ENCODE measurements around the gene PIEZO1.

The PIEZO1 gene

DNA sequence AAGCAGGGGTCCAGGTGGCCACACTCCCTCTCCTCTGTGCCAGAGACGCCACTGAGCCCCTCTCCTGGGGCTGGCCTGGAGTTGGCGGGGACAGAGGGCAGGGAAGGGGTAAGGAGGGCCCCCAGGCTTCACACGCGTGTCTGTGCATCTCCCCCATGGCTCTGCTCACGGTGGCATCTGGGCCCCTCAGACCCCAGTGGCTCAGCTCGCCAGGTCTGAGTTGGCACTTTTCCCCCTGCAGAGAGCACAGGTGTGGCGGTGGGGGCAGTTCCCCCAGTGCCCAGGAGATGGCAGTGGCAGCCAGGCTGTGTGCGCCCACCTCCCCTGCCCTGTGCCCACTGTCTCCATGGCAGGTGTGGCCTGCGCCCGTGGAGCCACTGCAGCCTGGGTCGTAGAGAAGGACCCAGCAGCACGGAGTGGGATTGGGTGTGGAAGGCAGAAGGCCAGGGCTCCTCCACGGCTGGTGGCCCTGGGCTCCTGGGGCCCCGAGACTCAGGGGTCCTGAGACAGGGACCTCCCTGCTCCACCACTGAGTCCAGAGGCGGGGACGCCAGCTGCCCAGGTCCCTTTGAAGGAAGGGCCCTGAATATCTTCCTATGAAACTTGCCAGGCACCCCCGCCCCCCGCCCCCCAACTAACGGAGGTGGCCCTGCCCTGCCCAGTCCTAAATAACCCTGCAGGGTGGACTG, 31.0 kb upstream of the PIEZO1 start:
- FAIRE-seq: no peak

DNA sequence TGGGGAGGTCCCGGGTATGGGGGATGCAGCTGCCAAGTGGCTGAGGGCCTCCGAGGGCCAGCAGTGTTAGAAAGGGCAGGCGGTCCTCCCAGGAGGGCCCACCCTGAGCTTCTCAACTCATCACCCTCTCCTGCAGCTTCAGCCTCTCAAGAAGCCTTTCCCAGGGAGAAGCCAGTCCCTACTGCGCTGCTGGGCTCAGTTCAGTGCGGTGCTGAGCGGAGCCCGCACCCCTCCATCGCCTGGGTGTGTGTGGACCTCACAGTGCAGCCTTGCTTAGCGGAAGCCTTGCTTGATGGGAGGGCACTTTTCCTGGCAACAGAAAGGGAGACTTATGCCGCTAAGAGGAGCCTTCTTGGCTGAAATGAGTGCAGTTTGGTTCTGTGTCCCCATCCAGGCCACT, 30.2 kb upstream of the PIEZO1 start:
- no peak for FAIRE-seq

DNA sequence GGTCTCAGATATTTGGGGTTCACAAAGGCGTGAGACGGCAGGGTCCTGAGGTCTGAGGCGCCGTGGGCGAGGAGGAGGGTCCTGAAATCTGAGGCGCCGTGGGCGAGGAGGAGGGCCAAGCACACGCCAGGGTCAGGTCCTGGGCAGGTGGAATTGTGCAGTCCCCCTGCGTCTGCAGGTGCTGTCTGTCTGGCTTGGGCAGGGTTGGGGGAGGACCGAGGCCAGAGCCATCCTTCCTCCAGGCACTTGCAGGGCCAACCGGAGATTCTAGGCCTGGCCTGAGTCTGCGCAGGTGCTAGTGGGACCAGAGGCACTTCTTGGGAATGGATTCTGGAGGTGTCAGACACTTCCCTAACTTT, 29.1 kb upstream of the PIEZO1 start:
- no peak for FAIRE-seq

DNA sequence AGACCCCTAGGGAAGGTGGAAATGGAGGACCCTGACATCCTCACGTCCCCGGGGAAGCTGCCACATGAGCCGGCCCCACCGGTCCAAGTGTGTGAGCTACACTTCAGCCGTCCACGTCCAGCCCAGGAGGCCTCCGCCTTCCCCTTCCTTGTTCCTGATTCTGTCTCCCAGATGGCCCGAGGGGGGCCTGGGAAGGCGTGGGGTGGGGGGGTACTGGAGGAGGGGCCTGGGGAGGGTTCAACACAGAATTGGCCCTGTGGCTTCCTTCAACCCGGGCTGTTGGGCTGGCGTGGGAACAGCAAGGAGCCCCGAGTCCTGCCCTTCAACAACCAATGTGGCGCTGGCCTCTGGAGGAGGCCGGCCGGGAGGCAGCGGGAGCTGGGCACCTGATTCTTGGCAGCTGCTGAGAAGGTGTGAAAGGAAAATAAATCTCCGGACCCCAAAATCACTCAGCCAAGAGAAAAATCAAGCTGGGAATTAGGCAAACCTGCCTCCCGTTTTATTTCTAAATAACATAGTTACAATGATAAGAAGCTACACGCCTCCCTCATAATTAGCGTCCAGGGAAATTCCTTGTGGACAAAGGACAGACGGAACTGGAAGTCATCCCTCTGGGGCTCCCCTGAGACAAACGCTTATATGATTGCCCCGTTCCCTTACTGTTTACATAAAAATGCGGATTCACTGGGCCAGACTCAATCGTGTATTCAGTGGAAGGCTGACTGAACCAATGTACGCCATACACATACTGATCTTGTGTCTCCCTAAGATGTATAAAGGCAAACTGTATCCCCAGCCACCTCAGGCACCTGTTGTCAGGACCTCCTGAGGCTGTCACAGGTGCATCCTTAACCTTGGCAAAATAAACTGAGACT, 28.5 kb upstream of the PIEZO1 start:
- FAIRE-seq: no peak

DNA sequence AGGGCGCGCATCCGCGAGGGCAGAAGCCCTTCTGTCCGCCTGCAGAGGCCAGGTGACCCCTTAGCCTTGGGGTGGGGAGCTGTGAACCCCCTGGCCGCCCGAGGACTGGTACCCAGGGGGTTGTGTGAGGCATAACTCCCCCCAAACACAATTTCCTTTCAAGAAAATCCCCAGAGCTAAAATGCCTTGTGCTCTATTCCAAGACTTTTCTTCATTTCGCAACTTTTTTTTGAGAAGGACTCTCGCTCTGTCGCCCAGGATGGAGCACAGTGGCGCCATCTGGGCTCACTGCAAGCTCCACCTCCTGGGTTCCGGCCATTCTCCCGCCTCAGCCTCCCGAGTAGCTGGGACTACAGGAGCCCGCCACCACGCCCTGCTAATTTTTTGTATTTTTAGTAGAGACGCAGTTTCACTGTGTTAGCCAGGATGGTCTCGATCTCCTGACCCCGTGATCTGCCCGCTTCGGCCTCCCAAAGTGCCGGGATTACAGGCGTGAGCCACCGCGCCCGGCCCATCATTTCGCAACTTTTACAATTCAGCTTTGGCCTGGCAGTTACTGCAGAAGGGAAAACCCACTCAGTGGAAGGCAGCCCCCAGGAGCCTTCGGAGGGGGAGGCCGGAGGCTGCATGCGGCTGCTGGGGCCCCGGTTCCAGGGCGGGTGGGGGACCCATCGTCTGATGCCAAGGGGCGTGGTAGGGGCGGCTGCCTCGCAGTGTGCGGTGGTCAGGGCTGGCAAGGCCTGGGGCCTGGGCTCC, 27.7 kb upstream of the PIEZO1 start:
- FAIRE-seq: no peak

DNA sequence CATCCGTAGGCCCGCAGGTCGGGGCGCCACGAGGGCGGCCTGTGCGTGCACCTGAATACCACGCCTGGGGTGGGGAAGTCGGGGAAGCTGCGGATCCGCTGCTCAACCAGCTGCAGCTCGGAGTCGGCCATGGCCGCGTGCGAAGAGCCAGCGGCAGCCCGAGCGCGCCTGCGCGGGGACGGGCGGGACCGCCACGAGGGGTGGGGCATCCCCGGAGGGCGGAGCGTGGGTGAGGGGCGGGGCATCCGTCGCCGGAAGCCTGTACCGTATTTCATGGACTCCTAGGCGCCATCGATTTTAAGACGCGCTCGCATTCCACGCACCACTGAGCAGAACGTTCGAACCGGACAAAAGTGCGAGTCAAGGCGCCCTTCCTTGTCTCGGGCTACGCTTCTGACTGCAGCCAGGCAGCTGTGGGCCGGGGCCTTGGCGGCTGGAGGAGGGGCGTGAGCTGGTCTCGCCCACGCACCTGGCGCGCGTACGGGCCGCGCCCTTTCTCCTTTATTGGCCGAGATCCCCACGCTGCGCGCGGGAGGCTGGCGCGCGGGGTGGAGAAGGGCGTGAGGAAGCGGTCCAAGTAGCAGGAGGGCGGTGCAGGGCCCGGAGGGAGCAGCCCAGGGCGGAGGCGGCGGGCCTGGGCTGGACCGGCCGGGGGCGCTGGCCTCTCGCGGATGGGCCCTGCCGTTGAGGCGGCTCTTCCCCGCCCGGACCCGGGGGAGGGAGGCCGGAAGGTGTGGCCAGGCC, 26.9 kb upstream of the PIEZO1 start, which contains the start of gene APRT:
TSS of gene APRT (minus strand) at position 160 of the 744 bp plus-strand sequence. CDS start at position 131, 29 bp downstream.
- FAIRE-seq: peak; percentile 54

DNA sequence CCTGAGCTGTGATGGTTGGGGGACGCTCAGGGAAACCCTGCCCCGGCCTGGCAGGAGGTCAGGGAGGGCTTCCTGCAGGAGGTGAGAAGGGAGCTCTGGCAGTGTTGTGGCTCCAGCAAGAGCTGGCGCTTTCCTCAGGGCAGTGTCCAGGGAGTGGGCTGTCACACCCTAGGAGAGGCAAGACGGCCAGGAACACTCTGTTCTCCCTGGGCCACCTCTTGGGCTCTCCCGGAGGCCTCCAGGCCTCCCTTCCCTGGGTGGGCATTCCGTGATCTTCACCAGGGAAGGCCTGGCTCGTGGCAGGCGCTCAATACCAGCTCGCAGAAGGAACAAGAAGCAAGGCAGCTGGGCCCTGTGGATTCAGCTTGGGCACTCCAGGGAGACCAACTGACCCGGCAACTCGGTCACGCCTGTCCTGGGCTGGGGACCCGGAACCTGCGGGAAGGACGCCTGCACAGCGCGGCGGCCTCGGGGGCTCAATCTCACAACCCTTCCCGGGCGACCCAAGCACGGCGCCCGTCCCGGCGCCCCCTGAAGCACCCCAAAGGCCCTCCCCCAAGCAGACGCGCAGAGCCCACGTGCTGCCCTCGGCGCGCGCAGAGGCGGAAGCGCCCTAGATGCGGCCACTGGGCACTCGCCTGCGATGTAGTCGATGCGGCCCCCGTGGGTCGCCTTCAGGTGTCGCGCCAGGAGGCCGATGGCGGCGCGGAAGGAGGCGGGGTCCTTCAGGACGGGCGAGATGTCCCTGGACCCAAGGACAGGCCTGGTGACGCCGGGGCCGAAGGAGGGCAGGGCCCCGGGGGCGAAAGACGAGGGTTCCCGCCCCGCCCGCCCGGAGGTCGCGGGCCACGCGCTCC, 26.1 kb upstream of the PIEZO1 start:
- no peak for FAIRE-seq

DNA sequence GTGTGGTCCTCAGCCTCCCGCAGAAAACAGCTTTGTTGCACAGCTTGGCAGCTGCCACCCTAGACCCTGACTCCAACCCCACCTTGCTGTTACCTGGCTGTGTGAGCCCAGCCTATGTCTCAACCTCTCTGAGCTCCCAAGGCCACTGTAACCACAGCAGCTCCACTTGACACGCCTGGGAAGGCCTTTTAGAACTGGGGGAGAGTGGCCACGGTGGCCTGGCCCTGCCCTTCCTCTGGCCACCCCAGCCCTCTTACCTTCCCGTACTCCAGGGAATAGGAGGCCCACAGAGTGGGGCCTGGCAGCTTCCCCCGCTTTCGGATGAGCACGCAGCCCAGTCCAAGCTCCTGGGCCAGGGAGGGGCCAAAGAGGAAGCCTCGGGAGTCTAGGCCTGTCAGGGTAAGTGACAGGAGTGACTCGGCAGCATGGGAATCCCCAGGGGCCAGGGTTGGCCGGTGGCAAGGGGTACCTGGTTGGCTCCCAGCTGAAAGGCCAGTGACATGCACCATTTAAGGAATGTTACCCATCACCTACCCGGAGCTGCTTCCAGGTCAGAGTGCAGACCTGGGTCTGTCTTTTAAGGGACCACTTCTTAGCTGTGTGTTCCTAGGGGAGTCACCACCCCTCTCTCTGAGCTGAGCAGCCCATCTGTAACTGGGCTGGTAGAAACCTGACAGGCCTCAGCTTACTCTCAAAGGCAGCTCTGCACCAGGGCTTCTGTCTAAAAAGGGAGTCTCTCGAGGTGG, 25.3 kb upstream of the PIEZO1 start:
- FAIRE-seq: no peak

DNA sequence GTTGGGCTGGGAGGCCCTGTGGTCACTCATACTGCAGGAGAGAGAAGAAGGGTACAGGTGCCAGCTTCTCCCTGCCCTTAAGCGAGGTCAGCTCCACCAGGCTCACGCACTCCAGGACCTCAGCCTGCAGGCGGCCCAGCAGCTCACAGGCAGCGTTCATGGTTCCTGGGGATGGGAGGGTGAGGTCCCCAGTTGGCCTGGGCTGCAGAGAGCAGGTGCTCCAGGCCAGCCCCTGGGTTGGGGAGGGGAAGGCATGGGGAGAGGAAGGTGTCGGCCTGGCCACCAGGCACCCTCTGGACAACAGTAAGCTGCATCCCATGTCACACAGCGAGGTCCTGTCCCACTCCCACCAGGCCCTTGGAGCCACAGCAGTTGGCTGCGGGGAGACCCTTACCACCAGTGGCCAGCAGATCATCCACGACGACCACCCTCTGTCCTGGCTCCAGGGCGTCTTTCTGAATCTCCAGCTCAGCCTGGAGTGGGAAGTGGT, 24.7 kb upstream of the PIEZO1 start:
- FAIRE-seq: no peak

DNA sequence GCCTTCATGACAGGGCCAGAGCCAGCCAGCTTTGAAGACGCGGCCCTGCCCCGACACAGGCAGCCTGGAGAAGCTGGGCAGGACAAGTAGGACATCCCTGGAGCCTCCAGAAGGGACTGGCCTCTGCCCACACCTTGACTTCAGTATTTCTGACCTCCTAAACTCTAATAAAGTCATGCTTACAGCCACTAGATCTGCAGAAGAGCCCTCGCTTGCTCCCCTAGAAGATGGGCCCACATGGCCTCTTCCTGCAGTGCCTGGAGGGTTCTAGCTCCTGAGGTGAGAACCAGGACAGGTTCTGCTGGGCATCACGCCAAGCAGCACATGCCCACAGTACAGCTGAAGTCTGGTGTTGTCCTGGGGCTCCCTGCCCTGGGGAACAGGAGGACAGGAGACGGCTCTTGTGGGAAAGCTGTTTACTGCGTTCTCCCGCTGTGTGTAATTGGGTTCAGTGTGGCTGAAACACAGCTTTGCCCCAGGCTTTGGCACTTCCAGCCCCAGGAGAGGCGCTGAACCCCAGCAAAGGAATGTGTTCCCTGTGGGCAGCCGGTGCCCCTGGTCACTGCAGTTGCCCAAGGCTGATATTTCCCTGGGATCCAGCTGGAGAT, 24.2 kb upstream of the PIEZO1 start:
- no peak for FAIRE-seq

DNA sequence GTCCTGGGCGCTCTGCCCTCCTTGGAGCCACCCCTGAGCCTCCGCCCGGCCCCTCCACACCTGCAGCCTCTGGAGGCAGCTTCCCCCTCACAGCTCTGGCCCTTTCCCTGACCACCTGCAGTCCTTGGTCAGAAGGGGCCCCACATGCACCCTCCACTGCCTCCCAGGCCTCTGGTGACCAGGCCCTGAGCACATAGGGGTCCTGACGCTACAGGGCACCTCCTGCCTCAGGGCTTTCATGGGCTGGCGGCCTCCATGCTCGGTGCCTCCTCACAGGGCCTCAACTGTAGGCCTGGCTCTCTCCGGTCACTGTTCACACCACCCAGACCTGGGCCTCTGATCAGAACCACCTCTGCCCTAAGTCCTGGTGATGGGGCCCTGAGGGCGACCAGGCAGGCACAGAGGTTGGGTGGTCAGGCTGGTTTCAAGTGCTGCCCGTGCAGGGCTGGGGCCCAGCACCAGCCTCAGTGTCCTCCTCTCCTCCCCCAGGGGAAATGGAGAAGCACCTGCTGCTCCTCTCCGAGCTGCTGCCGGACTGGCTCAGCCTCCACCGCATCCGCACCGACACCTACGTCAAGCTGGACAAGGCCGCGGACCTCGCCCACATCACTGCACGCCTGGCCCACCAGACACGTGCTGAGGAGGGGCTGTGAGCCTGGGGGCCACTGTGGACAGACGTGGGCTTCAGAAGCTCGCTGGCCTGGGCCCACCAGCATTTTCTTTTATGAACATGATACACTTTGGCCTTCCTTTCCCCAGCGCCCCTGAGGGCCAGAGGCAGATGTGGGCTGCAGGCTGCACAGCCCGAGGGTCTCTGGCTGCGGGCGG, 22.8 kb upstream of the PIEZO1 start:
- FAIRE-seq: no peak

DNA sequence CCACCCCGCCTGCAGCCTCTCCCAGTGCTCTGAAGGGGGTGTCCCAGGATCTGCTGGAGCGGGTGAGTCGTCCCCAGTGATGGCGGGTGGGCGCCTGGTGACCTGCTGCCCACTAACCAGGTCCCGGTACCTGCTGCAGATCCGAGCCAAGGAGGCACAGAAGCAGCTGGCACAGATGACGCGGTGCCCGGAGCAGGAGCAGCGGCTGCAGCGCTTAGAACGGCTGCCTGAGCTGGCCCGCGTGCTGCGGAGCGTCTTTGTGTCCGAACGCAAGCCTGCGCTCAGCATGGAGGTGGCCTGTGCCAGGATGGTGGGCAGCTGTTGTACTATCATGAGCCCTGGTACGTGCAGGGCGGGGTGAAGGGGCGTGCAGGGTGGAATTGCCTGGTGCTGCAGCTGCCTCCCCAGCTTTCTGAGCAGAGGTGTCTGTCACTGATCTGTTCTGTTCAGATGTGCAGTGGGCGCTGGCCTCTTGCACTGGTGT, 22.2 kb upstream of the PIEZO1 start:
- FAIRE-seq: no peak

DNA sequence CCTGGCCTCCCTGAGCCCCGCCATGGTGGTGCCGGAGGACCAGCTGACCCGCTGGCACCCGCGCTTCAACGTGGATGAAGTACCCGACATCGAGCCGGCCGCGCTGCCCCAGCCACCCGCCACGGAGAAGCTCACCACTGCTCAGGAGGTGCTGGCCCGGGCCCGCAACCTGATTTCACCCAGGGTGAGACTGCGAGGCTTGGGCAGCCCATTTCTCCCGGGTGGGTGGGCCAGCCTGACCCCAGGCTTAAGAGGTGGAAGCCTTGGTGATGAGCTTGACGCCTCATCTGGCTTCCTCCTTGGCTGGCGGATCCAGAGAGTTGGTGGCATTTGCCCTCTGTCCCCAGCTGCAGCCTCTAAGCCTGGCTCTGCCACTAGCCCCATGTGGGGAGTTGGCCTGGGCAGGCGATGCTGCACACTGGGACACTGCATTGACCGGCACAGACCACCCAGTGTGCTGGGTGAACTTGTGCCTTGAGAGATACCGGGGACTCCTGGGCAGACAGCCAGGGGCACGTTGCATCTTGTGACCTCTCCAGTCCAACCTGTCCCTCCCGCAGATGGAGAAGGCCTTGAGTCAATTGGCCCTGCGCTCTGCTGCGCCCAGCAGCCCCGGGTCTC, 21.6 kb upstream of the PIEZO1 start:
- no peak for FAIRE-seq

DNA sequence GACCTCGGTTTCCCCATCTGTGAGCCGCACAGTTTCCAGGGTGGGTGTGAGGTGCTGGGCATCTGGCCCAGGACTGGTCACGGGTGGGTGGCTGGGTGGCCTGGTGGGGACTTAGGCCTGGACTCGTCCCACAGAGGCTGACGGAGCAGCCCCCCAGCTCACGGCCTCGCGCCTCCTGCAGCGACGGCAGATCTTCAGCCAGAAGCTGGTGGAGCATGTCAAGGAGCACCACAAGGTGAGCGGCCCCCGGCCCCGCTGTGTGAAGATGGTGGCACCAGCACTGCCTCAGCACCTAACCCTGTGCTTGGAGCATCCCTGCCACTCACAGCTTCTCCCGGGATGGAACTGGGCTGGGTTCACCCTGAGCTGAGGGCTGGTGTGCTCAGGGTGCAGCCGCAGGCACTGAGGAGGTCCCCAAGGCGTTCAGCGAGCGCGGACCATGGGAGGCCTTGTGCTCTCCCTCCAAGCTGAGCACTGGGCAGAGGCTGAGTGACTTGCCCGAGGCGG, 20.9 kb upstream of the PIEZO1 start:
- FAIRE-seq: no peak

DNA sequence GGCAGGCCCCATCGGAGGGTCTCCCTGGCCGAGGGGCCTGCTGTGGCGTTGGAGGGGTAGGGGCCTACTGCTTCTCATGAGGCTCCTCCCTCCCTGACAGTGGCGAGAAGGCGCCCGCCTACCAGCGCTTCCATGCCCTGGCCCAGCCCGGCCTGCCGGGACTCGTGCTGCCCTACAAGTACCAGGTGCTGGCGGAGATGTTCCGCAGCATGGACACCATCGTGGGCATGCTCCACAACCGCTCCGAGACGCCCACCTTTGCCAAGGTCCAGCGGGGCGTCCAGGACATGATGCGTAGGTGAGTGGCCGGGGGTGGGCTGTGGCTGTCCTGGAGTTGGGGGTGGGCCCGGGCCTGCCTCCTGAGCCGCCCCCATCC, 20.3 kb upstream of the PIEZO1 start:
- FAIRE-seq: no peak

DNA sequence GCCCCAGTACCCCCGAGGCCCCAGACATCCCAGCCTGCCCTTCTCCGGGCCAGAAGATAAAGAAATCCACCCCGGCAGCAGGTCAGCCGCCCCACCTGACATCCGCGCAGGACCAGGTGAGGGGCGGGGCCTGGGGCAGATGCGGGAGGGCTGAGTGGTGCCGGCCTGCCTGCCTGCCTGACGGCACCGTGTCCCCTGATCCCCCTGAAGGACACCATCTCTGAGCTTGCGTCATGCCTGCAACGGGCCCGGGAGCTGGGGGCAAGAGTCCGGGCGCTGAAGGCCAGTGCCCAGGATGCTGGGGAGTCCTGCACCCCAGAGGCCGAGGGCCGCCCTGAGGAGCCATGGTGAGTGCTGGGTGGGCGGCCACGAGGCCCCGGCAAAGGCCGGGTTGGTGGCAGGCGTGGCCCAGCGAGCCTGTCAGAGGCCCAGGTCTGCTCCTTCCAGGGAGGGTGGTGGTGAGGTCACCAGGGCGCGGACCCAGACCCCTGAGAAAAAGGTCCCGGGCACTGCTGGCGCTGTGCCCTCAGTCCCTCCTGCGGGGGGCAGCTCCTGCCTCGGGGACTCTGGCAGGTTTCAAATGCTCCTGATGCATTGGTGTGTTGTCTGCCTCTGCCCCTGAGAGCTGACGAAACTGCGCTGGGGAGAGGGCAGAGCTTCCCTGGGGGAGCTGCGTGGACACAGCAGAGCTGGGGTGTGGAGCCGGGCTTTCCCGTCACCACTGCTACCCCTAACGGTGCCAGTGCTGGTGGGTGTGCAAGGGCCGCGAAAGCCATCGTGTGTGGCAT, 19.7 kb upstream of the PIEZO1 start:
- FAIRE-seq: no peak

DNA sequence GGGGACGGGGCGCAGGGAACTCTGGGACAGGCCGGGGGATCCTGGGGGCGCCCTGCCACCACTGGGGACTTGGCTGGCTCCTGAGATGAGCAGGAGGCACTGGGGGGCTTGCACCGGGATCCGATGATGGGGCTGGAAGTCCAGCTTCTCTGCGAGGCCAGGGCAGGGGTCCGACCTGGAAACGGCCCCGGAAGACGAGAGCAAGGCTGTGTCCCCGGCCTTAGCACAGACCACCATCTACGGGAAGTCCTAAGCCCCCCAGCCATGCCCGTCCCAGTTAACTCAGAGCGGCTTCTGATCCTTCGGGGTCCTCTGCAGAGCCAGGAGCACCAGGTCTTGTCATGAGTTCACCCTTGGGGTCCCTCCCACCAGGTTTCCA, 19.1 kb upstream of the PIEZO1 start:
- no peak for FAIRE-seq

All from G401.6 (cell line).